ENCODE data around the gene ZNF362. TPM values are rescaled to one million over a fixed set of nuclear protein-coding genes. Genes with fewer than 3 reads are reported as not detected.

The ZNF362 gene
- total RNA-seq, 1 experiment from 2014 or later: 29.5 TPM

DNA sequence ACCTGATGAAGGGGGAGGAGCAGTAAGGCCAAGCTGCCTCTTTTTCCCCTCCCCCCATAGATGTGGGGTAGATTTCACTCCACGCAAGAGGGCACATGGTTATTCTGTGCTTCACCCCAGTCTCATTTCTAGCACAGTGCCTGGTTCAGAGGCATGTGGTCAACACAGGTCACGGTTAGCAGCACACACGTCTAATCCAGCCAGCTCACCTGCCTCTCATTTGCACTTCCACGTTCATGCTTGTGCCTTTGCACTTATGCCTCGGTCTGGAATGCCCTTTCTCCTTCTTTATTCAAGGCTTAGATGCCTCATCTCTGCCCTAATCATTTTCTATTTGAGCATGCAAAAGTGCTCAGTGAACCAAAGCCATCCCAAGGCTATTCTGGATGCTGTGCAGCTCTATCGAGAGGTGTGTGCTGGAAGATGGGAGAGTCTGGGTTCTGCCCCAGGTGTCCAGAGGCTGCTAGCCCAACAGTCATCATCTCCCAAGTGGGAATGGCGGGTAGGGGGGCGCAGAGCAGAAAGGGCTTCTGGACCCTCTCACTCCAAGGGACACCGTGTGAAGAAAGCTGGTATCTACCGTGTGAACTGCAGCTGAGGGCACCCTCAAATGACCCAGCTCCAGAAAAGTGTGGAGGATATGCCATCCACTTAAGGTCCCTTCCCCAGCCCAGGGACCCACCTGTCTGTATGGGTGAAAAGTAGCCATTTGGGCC, 66.7 kb downstream of the ZNF362 start:
- H3K36me3 Mint-ChIP-seq (ENCODE audit: insufficient read depth, unreplicated experiment): peaks cover 56% of the 10 kb centered on the region
- H3K27ac Mint-ChIP-seq (ENCODE audit: unreplicated experiment): no peak overlapping the region
- no peaks in the 10 kb centered on the region for H3K9me3 Mint-ChIP-seq (ENCODE audit: low read depth, unreplicated experiment)
- no peaks in the 10 kb centered on the region for H3K27me3 Mint-ChIP-seq (ENCODE audit: unreplicated experiment)
- intact Hi-C loops (cut with micrococcal nuclease; ENCODE audit: unreplicated experiment): no loop called here
- DNase-seq: no peak
- TF ChIP-seq, protein P1, sequence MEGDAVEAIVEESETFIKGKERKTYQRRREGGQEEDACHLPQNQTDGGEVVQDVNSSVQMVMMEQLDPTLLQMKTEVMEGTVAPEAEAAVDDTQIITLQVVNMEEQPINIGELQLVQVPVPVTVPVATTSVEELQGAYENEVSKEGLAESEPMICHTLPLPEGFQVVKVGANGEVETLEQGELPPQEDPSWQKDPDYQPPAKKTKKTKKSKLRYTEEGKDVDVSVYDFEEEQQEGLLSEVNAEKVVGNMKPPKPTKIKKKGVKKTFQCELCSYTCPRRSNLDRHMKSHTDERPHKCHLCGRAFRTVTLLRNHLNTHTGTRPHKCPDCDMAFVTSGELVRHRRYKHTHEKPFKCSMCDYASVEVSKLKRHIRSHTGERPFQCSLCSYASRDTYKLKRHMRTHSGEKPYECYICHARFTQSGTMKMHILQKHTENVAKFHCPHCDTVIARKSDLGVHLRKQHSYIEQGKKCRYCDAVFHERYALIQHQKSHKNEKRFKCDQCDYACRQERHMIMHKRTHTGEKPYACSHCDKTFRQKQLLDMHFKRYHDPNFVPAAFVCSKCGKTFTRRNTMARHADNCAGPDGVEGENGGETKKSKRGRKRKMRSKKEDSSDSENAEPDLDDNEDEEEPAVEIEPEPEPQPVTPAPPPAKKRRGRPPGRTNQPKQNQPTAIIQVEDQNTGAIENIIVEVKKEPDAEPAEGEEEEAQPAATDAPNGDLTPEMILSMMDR (IDR thresholded peaks at IDR 0.05; ENCODE audit: unreplicated experiment): no peak
- no TSS peak for BruUV-seq (replicated peaks)
- H3K4me3 Mint-ChIP-seq (ENCODE audit: low read depth, unreplicated experiment): no peak overlapping the region
- no peaks in the 10 kb centered on the region for H3K4me1 Mint-ChIP-seq (ENCODE audit: low read depth, unreplicated experiment)
- CTCF ChIA-PET: interaction anchor here (0.8 kb wide), 1 partner anchor 97 kb away, joined by 3 read pairs; no protein-coding TSS in a partner anchor

DNA sequence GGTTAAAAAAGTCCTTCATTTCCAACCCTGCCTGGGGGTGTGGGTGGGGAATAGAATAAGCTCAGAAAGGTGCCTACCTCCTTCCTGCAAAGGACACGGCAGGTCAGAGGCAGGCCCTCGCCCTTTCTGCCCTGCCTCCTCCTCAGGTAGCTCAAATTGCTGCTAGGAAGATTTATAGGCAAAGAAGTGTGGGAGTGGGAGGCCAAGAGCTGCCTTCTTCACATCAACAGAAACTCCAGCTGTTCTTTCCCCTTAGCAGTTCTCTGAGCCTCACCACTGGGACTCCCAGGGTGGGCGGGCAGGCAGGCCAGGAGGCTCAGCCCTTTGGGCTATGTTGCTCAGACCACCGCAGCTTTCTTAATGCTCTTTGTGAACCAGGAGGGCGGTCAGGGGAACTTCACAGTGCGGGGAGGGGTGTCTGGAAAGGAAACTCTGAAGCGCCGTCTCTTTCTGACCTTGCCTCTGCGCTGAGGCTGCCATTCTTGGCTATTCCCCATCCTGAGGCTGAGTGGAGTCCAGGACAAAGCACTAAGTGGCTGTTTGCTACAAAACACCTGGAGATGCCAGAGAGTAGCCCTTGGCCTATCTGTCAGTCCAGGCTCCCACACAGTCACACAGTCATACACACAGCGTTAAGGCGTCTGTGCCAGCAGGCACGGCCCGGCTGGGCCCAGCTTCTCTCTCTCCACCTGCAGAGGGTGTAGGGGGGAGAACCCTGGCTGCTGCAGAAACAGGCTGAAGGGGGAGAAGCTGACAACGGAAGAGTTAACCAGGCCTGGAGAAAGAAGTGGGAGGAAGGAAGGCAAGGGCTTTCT, 67.6 kb downstream of the ZNF362 start:
- Mint-ChIP-seq H3K27me3 (ENCODE audit: unreplicated experiment) (no peaks in the 10 kb centered on the region), H3K4me3 (ENCODE audit: low read depth, unreplicated experiment) (no peak overlapping the region), H3K36me3 (ENCODE audit: insufficient read depth, unreplicated experiment) (peaks cover 62% of the 10 kb centered on the region), H3K27ac (ENCODE audit: unreplicated experiment) (no peak overlapping the region), H3K9me3 (ENCODE audit: low read depth, unreplicated experiment) (no peaks in the 10 kb centered on the region), H3K4me1 (ENCODE audit: low read depth, unreplicated experiment) (no peaks in the 10 kb centered on the region)
- CTCF ChIA-PET: no interaction called here
- TSS peak; percentile 12 for BruUV-seq (replicated peaks)
- TF ChIP-seq, protein P1 (IDR thresholded peaks at IDR 0.05; ENCODE audit: unreplicated experiment): no peak
- no peak for DNase-seq
- intact Hi-C loops (cut with micrococcal nuclease; ENCODE audit: unreplicated experiment): no loop called here

DNA sequence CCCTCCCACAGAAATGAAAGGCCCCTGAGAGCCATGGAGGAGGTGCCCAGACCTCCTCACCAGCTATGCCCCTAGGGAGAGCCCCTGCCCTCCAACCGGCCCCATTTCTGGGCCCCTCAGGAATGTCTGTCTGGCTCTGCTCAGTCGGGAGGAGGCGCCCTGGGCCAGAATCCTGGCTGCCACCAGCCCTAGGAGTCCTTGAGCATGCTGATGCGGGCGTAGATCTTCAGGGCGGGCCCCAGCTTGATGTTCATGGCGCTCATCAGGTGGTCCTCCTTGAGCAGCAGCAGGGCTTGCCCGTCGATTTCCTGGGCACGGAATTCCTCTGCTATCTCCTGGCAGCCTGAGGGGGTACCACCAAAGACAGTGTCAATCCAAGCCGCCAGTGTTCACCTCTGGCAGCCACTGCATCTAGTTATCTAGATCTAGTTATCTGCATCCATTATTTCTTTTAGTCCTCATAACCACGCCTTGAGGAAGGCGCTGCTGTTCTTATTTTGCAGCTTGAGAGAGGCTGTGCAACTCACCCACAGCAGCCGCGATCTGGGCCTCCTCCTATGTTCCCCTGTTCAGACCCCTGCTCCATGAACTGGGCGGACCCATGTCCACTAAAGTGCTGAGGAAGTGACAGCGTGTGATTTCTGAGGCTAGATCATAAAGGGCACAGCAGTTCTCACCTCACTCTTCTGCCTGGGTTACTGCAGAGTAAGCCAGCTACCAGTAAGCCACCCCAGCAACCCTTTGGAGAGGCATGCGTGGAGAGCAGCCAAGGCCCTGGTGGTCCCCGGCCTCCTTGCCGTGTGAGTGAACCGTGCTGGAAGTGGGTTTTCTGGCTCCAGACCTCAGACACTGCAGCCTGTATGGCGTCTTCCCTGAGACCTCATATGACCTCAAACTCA, 68.6 kb downstream of the ZNF362 start:
- Mint-ChIP-seq H3K27ac (ENCODE audit: unreplicated experiment) (no peak overlapping the region), H3K27me3 (ENCODE audit: unreplicated experiment) (no peaks in the 10 kb centered on the region), H3K9me3 (ENCODE audit: low read depth, unreplicated experiment) (no peaks in the 10 kb centered on the region), H3K4me3 (ENCODE audit: low read depth, unreplicated experiment) (no peak overlapping the region), H3K36me3 (ENCODE audit: insufficient read depth, unreplicated experiment) (peaks cover 69% of the 10 kb centered on the region), H3K4me1 (ENCODE audit: low read depth, unreplicated experiment) (no peaks in the 10 kb centered on the region)
- CTCF ChIA-PET: no interaction called here
- TF ChIP-seq, protein P1 (IDR thresholded peaks at IDR 0.05; ENCODE audit: unreplicated experiment): no peak
- no TSS peak for BruUV-seq (replicated peaks)
- no peak for DNase-seq
- intact Hi-C loops (cut with micrococcal nuclease; ENCODE audit: unreplicated experiment): no loop called here

DNA sequence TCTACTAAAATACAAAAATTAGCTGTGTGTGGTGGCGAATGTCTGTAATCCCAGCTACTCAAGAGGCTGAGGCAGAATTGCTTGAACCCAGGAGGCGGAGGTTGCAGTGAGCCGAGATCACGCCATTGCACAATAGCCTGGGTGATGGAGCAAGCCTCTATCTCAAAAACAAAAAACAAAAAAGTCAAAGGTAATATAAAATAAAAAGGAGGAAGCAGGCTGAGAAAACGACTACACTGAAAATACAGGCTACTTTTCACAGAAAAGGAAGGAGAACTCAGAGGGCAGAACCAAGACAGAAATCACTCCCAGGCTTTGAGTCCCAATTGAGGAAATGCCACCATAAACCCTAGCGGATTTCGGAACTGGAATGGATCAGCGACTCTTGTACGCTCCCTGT, 70.5 kb downstream of the ZNF362 start:
- no peaks in the 10 kb centered on the region for H3K9me3 Mint-ChIP-seq (ENCODE audit: low read depth, unreplicated experiment)
- no peaks in the 10 kb centered on the region for H3K4me1 Mint-ChIP-seq (ENCODE audit: low read depth, unreplicated experiment)
- no peaks in the 10 kb centered on the region for H3K27me3 Mint-ChIP-seq (ENCODE audit: unreplicated experiment)
- BruUV-seq (replicated peaks): no TSS peak
- DNase-seq: no peak
- TF ChIP-seq, protein P1 (IDR thresholded peaks at IDR 0.05; ENCODE audit: unreplicated experiment): no peak
- H3K36me3 Mint-ChIP-seq (ENCODE audit: insufficient read depth, unreplicated experiment): peaks cover 78% of the 10 kb centered on the region
- intact Hi-C loops (cut with micrococcal nuclease; ENCODE audit: unreplicated experiment): no loop called here
- H3K4me3 Mint-ChIP-seq (ENCODE audit: low read depth, unreplicated experiment): no peak overlapping the region
- CTCF ChIA-PET: no interaction called here
- H3K27ac Mint-ChIP-seq (ENCODE audit: unreplicated experiment): no peak overlapping the region
